HepG2 (cell line): ENCODE results near the gene PTGR1. TPM values are rescaled to one million over a fixed set of nuclear protein-coding genes. Genes with fewer than 3 reads are reported as not detected.

ENCODE experiments used
- AGO2 ChIP-seq: fragments of 200-400 bp; formaldehyde crosslinking; optimal IDR thresholded peaks from 2 replicates; pipeline ENCODE3; 2017; ENCODE audit warnings: mild to moderate bottlenecking, low read depth, low read length, moderate library complexity
- ATF2 ChIP-seq: sonication (generic); formaldehyde crosslinking; IDR thresholded peaks from 2 replicates; pipeline ENCODE4 v1.4.0; 2020; ENCODE audit warnings: missing genetic modification reagents
- CHCHD3 ChIP-seq: sonication (generic); formaldehyde crosslinking; IDR thresholded peaks from 2 replicates; pipeline ENCODE4 v1.8.0; 2022; ENCODE audit warnings: mild to moderate bottlenecking, missing genetic modification reagents, moderate library complexity
- CREM ChIP-seq, 2 experiments: sonication (generic) in 1 of 2; formaldehyde crosslinking in 1 of 2; IDR thresholded peaks; 2 replicates each; pipeline versions ENCODE4 v1.4.0 to v1.6.1; 2016 to 2020; ENCODE audit warnings: antibody characterized with exemption in 1 of 2, mild to moderate bottlenecking in 1 of 2, missing genetic modification reagents in 1 of 2
- DPF2 ChIP-seq: sonication (generic); formaldehyde crosslinking; IDR thresholded peaks from 2 replicates; pipeline ENCODE4 v1.4.0; 2020; ENCODE audit warnings: mild to moderate bottlenecking, low read depth, missing genetic modification reagents, borderline replicate concordance
- DZIP1 ChIP-seq: sonication (generic); formaldehyde crosslinking; IDR thresholded peaks from 2 replicates; pipeline ENCODE4 v1.5.0; 2020; ENCODE audit warnings: mild to moderate bottlenecking, missing genetic modification reagents
- HIC2 ChIP-seq: sonication (generic); formaldehyde crosslinking; IDR thresholded peaks from 2 replicates; pipeline ENCODE4 v1.9.0; 2022; ENCODE audit warnings: low read depth, missing genetic modification reagents
- ISL2 ChIP-seq: sonication (generic); formaldehyde crosslinking; IDR thresholded peaks from 2 replicates; pipeline ENCODE4 v1.5.0; 2020; ENCODE audit warnings: missing genetic modification reagents
- KLF9 ChIP-seq: IDR thresholded peaks from 2 replicates; pipeline ENCODE4 v1.6.1; 2016; ENCODE audit warnings: low read depth
- MZF1 ChIP-seq: sonication (generic); formaldehyde crosslinking; IDR thresholded peaks from 2 replicates; pipeline ENCODE4 v1.8.1; 2023; ENCODE audit warnings: mild to moderate bottlenecking, missing genetic modification reagents, borderline replicate concordance
- PPARG ChIP-seq: conservative IDR thresholded peaks from 2 replicates; pipeline ENCODE4 v1.6.1; 2016; ENCODE audit warnings: missing biosample characterization, missing genetic modification reagents
- RARG ChIP-seq: sonication (generic); formaldehyde crosslinking; IDR thresholded peaks from 2 replicates; pipeline ENCODE4 v1.4.0; 2020; ENCODE audit warnings: low read depth, mild to moderate bottlenecking, missing genetic modification reagents
- TCF12 ChIP-seq, 2 experiments: fragments of 450-650 bp in 1 of 2; sonication (generic) in 1 of 2; formaldehyde crosslinking in 1 of 2; IDR thresholded peaks; 2 replicates each; pipeline versions ENCODE4 v1.6.1 to v1.8.0; 2017 to 2022; ENCODE audit warnings: antibody characterized with exemption in 1 of 2, mild to moderate bottlenecking in 1 of 2, missing genetic modification reagents in 1 of 2, moderate library complexity in 1 of 2
- ZBTB7A ChIP-seq: sonication (generic); formaldehyde crosslinking; IDR thresholded peaks from 2 replicates; pipeline ENCODE4 v1.8.0; 2022; ENCODE audit warnings: mild to moderate bottlenecking, missing genetic modification reagents
- ZNF20 ChIP-seq: sonication (generic); formaldehyde crosslinking; IDR thresholded peaks from 2 replicates; pipeline ENCODE4 v1.4.0; 2020; ENCODE audit warnings: mild to moderate bottlenecking, moderate library complexity, missing genetic modification reagents
- ZNF350 ChIP-seq: sonication (generic); formaldehyde crosslinking; IDR thresholded peaks from 2 replicates; pipeline ENCODE4 v1.4.0; 2020; ENCODE audit warnings: mild to moderate bottlenecking, low read depth, missing genetic modification reagents, borderline replicate concordance
- ZNF362 ChIP-seq: sonication (generic); formaldehyde crosslinking; IDR thresholded peaks from 2 replicates; pipeline ENCODE4 v1.4.0; 2020; ENCODE audit warnings: missing genetic modification reagents, mild to moderate bottlenecking, borderline replicate concordance
- ZNF432 ChIP-seq: sonication (generic); formaldehyde crosslinking; IDR thresholded peaks from 2 replicates; pipeline ENCODE4 v1.5.0; 2020; ENCODE audit warnings: missing genetic modification reagents, mild to moderate bottlenecking, borderline replicate concordance
- ZNF484 ChIP-seq: sonication (generic); formaldehyde crosslinking; IDR thresholded peaks from 2 replicates; pipeline ENCODE4 v1.5.1; 2020; ENCODE audit warnings: mild to moderate bottlenecking, low read depth, missing genetic modification reagents, borderline replicate concordance
- ZNF564 ChIP-seq: sonication (generic); formaldehyde crosslinking; IDR thresholded peaks from 2 replicates; pipeline ENCODE4 v1.8.1; 2023; ENCODE audit warnings: mild to moderate bottlenecking, missing genetic modification reagents
- ZNF607 ChIP-seq: sonication (generic); formaldehyde crosslinking; IDR thresholded peaks from 2 replicates; pipeline ENCODE4 v1.5.1; 2020; ENCODE audit warnings: missing genetic modification reagents, mild to moderate bottlenecking, borderline replicate concordance
- ZNF644 ChIP-seq: IDR thresholded peaks from 2 replicates; pipeline ENCODE4 v1.6.1; 2016; ENCODE audit warnings: low read depth
- ZNF740 ChIP-seq: sonication (generic); formaldehyde crosslinking; IDR thresholded peaks from 2 replicates; pipeline ENCODE4 v1.4.0; 2020; ENCODE audit warnings: missing genetic modification reagents
- polyA plus RNA-seq, 8 experiments: library from polyadenylated mRNA; depleted of rRNA in 3 of 8; stranded (reverse) in 7 of 8; unstranded in 1 of 8; fragments of >200 nt; fragmentation: Illumina TruSeq in 4 of 8; extraction: Trizol in 4 of 8; gene quantifications; 2 replicates each; pipeline versions ENCODE4 v1.2.1 to v1.2.3, GENCODE V29; 2011 to 2016; ENCODE audit warnings: low read depth in 4 of 8, missing spikeins in 1 of 8, mixed read lengths in 1 of 8; ENCODE audit not compliant: insufficient read depth in 1 of 8
- total RNA-seq, 5 experiments: library from RNA; depleted of rRNA; stranded (reverse); fragments of >200 nt; fragmentation: Illumina TruSeq; extraction: Trizol; gene quantifications; 2 replicates each; pipeline ENCODE4 v1.2.3, GENCODE V29; 2016; ENCODE audit warnings: low read depth in 1 of 5

Gene PTGR1
- total and polyA plus RNA-seq, 2 of the 13 experiments (the other 11 are each of a cell fraction or from before 2014, with no cell fraction given), result 6.0 to 15.8 TPM

GRCh38 chr9:111605041-111605559 is 5.7 kb upstream of the PTGR1 start (continued):
- TF ChIP-seq HIC2 (CRISPR knock-in tag) (peak; percentile 61; the same call in 1 of the 2 replicates), CHCHD3 (CRISPR knock-in tag) (no peak), ZNF432 (no peak), ZNF607 (CRISPR knock-in tag) (no peak), ZNF564 (no peak), ZNF484 (CRISPR knock-in tag) (no peak), DPF2 (CRISPR knock-in tag) (no peak), ZBTB7A (no peak), CREM (IDR thresholded peaks at IDR 0.05) (no peak), CREM (CRISPR knock-in tag; IDR thresholded peaks at IDR 0.05) (no peak), KLF9 (CRISPR knock-in tag) (no peak), ZNF740 (no peak), RARG (CRISPR knock-in tag) (no peak), ZNF350 (no peak), AGO2 (no peak), ZNF644 (CRISPR knock-in tag) (0 out of 2 replicates have a peak, but pooled peaks have one; percentile 23), ZNF20 (CRISPR knock-in tag) (no peak), TCF12 (IDR thresholded peaks at IDR 0.05) (no peak), TCF12 (CRISPR knock-in tag; IDR thresholded peaks at IDR 0.05) (no peak), MZF1 (no peak), ZNF362 (peak; percentile 64; the same call in 1 of the 2 replicates), ATF2 (CRISPR knock-in tag) (no peak), PPARG (CRISPR knock-in tag) (peak; percentile 33; the same call in 1 of the 2 replicates), DZIP1 (no peak), ISL2 (CRISPR knock-in tag) (no peak)
